MM.1S (cell line): ENCODE data around the gene MATN1.

Experiments used
- EZH2 ChIP-seq: fragments of 300-600 bp; sonication (generic); optimal IDR thresholded peaks from 2 replicates; pipeline ENCODE3; 2017; ENCODE audit warnings: low read depth, mild to moderate bottlenecking, antibody characterized with exemption, low read length, mixed read lengths
- EZH2phosphoT487 ChIP-seq: fragments of 300-600 bp; sonication (generic); IDR thresholded peaks from 2 replicates; pipeline ENCODE4 v1.6.1; 2018; ENCODE audit warnings: antibody characterized with exemption, low read length
- TF ChIP-seq, protein P1 (sequence below): fragments of 300-600 bp; sonication (generic); IDR thresholded peaks from 2 replicates; pipeline ENCODE4 v1.5.1; 2016; ENCODE audit warnings: antibody characterized with exemption, low read length, mixed read lengths

DNA sequence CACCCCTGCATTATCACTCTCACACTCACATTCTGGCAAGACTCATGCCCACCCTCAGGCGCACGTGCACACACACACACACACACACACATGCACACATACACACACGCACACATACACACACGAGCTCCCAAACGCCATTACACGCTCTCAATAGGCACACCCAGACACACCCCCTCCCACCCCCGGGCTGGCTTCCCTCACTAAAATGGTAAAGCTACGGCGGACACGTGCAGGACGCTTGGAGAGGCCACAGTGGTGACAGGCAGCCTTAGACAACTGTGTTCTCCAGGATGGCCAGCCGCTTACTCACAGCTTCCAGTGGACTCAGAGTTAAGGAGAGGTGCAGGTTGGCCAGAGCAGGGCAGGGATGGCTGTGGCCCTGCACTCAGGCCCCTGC lies 10.1 kb downstream of the MATN1 start:
- TF ChIP-seq EZH2phosphoT487 (no peak), EZH2 (no peak)
- TF ChIP-seq, protein P1, sequence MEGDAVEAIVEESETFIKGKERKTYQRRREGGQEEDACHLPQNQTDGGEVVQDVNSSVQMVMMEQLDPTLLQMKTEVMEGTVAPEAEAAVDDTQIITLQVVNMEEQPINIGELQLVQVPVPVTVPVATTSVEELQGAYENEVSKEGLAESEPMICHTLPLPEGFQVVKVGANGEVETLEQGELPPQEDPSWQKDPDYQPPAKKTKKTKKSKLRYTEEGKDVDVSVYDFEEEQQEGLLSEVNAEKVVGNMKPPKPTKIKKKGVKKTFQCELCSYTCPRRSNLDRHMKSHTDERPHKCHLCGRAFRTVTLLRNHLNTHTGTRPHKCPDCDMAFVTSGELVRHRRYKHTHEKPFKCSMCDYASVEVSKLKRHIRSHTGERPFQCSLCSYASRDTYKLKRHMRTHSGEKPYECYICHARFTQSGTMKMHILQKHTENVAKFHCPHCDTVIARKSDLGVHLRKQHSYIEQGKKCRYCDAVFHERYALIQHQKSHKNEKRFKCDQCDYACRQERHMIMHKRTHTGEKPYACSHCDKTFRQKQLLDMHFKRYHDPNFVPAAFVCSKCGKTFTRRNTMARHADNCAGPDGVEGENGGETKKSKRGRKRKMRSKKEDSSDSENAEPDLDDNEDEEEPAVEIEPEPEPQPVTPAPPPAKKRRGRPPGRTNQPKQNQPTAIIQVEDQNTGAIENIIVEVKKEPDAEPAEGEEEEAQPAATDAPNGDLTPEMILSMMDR, result no peak
